Measurements from ENCODE around the gene HYAL4.

DNA sequence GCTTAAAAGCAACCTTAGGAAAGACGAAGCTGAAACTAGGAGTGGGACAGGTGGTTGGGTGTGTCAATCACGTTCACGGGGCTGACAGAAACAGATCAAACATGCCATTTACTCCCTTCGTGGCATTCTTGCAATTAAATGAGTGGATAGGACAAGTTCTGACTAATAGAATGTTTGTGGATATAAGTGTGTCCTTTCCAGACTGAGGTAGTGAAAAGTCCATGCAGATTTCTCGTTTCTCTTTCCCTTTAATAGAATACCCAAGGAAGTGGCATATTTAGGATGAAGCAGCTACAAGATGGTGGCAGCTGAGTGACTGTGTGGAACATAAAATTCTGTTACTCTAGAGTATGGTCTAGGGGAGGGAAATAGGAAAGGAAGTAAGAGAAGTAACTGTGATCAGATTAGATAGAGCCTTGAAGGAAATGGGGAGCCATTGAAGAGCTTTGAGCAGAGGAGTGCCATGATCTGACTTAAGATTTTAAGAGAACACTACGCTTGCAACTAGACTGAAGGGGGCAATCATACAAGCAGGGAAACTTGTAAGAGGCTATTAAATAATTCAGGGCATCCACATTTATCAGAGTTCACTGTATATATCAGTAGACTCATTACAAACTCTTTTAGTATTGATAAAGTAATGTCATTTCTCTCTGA, 46.3 kb upstream of the HYAL4 start:
- TF ChIP-seq, protein P1, sequence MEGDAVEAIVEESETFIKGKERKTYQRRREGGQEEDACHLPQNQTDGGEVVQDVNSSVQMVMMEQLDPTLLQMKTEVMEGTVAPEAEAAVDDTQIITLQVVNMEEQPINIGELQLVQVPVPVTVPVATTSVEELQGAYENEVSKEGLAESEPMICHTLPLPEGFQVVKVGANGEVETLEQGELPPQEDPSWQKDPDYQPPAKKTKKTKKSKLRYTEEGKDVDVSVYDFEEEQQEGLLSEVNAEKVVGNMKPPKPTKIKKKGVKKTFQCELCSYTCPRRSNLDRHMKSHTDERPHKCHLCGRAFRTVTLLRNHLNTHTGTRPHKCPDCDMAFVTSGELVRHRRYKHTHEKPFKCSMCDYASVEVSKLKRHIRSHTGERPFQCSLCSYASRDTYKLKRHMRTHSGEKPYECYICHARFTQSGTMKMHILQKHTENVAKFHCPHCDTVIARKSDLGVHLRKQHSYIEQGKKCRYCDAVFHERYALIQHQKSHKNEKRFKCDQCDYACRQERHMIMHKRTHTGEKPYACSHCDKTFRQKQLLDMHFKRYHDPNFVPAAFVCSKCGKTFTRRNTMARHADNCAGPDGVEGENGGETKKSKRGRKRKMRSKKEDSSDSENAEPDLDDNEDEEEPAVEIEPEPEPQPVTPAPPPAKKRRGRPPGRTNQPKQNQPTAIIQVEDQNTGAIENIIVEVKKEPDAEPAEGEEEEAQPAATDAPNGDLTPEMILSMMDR (IDR thresholded peaks at IDR 0.05), result no peak
- no peak for TF ChIP-seq POLR2A (IDR thresholded peaks at IDR 0.05)

All from uterus (tissue), 2 donors.